Embryonic facial prominence (tissue), 1 donor: ENCODE results near the gene SLC25A20.
"Not testable (repeated sequence)": the region's sequence is repeated elsewhere in the genome, so short reads cannot be mapped to it uniquely, and the experiment has no call there.

Source experiments
- DNase-seq: peaks from one replicate; pipeline ENCODE4 v3.0.0-alpha.2; 2016; ENCODE audit errors: extremely low spot score

Gene SLC25A20

GRCh38 chr3:48898383-48899234 is at the start of gene SLC25A20:
Gene SLC25A20, minus strand, starts transcription at chr3:48898882. Its CDS starts 88 bp downstream, at chr3:48898794.
- no peak for DNase-seq

GRCh38 chr3:48945891-48946549 is 47.3 kb upstream of the SLC25A20 start:
- DNase-seq: no peak

GRCh38 chr3:48945432-48945831 is 46.8 kb upstream of the SLC25A20 start:
- DNase-seq: no peak

GRCh38 chr3:48938689-48939088 is 40.0 kb upstream of the SLC25A20 start:
- no peak for DNase-seq

GRCh38 chr3:48938156-48938555 is 39.5 kb upstream of the SLC25A20 start:
- DNase-seq: no peak

GRCh38 chr3:48935530-48935929 is 36.8 kb upstream of the SLC25A20 start:
- no peak for DNase-seq

GRCh38 chr3:48934333-48934991 is 35.8 kb upstream of the SLC25A20 start:
- DNase-seq: no peak

- DNase-seq: no peak
These were observed 33.4 kb upstream of the SLC25A20 start for GRCh38 chr3:48931944-48932580.

GRCh38 chr3:48930590-48930989 is 31.9 kb upstream of the SLC25A20 start:
- no peak for DNase-seq

GRCh38 chr3:48929358-48930035 is 30.8 kb upstream of the SLC25A20 start:
- no peak for DNase-seq

- DNase-seq: no peak
These were observed 30.0 kb upstream of the SLC25A20 start for GRCh38 chr3:48928679-48929078.

- DNase-seq: no peak
These were observed 29.2 kb upstream of the SLC25A20 start for GRCh38 chr3:48927928-48928327.

GRCh38 chr3:48926425-48927392 is 28.0 kb upstream of the SLC25A20 start:
- no peak for DNase-seq

GRCh38 chr3:48919215-48920138 is 20.8 kb upstream of the SLC25A20 start:
- no peak for DNase-seq

GRCh38 chr3:48918388-48919214 is 19.9 kb upstream of the SLC25A20 start, which contains the start of gene ARIH2:
Gene ARIH2, plus strand, starts transcription at chr3:48918842. Its CDS starts 8,717 bp downstream, at chr3:48927559.
- DNase-seq: peak; percentile 82

GRCh38 chr3:48915296-48915695 is 16.6 kb upstream of the SLC25A20 start:
- DNase-seq: no peak

GRCh38 chr3:48907026-48907425 is 8.3 kb upstream of the SLC25A20 start:
- not testable (repeated sequence) for DNase-seq

GRCh38 chr3:48899273-48899672 is 591 bp upstream of the SLC25A20 start:
- DNase-seq: no peak
